ENCODE data around the gene RBKS.
A peak's percentile ranks its signal among the peaks of the same experiment; 100 is the strongest.
"Not testable (repeated sequence)": the region's sequence is repeated elsewhere in the genome, so short reads cannot be mapped to it uniquely, and the experiment has no call there.

Gene RBKS

DNA sequence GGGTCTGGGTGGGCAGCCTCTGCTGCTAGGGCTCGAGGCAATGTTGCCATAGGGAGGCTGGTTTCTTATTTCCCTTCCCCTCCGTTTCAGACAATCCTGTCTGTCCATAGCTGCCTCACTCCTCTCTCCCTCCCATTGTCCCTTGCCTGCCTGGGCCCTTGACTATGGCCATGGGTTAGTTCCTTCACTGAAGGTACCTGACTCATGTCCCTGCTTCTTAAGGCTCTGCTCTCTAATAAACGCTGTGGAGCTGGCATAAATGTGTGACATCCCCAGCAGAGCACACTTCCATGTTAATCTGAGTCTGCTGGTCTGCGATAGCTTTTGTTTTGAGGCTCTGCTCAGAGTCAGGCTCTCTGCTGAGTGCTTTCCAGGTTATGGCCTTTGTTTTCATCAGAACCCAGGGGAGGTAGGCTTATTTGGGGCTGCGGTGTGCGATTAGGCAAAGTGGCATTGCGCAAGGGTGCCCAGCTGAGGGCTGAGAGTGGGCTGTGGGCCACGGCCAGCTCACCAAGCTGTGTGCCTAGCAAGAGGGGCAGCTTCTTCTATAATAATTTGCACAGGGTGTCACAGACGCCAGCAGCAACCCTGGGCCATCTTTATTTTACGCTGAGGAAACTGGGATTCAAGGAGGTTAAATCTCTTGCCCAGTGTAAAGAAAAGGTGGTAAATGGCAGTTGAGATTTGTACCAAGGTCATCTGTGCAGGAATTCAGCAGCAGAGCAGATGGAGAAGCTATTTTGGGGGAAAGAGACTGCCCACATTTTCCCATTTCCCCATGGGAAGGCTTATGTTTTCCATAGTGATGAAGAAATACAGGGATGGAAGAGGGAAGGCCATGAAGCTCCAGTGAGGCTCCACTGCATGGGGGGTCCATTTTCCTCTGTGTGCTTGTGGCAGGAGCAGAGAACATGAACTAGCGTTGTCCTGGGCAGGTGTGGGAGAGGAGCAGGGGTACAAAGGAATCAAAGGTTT lies 93.1 kb downstream of the RBKS start:
- DNase-seq: no peak

DNA sequence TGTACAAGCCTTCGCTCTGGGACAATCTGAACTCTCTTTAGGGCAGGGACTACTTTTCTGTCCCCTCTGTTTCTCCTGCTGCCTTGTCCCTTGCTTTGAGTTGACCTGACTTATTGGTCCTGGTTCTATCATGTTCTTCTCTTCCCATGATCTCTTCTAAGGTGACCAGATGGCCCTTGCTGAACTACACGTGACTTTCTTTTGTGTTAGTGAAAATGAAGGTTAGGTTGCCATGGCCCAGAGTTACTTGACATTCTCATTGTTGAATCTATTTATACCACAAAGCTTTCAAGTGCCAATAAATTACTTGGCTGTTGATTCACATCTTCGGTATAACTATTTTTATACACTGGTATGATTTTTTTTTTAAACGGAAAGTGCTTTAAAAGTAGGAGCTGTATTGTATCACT lies 94.3 kb downstream of the RBKS start:
- DNase-seq: no peak

DNA sequence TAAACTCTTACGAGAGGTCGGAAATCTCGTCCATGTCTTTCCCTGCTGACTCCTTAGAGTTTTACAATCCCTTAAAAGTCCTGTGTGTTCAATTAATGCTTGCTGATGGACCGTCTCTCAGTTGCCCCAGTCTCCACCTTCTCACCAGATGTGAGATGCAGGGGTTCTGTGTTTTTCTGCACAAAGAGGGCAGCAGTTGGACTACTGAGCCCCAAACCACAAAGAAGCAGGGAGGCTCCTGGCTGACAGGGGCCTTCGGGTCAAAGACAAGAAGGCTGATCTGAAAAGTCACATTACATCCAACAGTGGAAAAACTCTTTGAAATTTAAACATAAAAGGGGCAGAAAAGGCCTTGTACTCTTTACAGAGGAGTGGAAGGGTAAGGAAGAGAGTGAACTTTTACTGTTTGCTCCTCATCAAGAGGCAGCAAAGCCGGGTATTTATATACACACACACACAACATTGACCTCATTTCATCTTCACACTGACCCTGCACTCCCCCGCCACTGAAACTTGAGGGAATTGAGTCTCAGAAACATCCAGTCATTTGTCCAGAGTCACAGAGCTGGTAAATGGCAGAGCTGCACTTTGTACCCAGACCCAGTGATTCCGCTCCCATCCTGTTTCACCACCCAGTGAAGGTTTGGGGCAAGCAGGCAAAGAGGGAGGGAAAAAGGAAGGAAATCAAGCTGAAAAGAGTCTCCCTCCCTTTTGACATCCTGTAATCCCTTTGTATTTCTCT lies 94.9 kb downstream of the RBKS start:
- no peak for DNase-seq

DNA sequence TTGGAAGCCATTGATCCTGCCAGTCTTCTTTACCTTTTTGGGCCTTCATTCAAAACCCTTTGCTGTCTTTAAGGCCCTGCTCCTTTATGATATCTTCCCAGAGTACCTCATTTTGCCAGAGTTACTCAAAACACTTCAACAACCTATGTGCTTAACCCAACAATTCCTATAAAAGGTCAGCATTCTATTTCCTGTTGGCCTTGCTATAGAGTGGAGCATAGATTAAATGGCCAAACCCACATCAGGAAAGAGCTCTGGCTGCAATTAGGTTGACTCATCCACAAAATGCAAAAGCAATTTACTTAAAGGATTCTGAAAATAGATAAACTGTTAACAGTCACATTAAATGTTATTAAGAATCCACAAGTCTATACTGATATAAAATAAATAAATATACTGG lies 97.4 kb downstream of the RBKS start:
- DNase-seq: no peak

DNA sequence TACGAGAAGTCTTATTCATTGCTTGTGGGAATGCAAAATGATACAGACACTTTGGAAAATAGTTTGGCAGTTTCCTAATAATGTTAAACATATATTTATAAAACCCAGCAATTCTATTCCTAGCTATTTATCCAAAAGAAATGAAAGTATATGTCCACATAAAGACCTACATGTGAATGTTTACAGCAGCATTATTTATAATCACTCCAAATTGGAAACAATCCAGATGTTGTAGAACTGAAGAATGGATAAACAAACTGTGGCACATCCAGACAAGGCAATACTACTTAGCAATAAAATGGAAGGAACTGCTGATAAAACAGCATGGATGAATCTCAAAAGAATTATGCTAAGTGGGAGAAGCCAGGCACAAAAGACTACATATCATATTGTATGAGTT lies 99.4 kb downstream of the RBKS start:
- no peak for DNase-seq

DNA sequence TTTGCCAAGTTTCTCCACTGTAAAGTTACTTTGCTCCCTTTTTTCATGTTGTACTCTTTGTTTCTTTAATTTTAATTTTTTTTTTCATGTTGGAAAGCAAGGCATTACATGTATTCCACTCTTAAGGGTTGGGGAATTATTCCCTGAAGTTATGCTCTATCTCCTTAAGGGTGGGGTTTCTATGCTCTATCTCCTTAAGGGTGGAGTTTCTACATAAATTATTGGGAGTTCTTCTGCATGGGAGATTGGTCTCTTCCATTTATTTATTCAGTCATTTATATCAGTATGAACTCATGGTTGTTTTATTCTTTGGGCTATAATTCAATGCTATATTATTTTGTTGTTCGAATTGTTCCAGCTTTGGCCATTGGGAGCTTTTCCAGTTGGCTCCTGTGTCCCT lies 107.5 kb downstream of the RBKS start:
- no peak for DNase-seq

DNA sequence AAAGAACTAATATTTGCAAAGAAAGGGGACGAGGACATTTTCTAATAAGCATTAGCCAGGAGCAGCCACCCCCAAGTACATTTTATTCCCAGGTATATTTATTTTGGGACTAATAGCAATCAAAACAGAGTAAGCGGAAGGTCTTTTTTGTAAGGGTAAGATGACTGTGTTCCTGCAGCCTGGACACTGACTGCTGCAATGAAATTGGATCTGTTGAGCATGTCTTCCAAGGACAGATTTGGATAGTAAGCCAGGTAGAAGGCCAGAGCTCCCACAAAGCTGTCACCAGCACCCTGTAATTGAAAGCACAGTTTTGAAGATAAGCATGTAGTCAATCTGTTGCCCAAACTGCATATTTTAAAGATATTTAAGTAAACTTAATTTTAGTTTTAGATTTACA lies 108.7 kb downstream of the RBKS start:
- DNase-seq: no peak

DNA sequence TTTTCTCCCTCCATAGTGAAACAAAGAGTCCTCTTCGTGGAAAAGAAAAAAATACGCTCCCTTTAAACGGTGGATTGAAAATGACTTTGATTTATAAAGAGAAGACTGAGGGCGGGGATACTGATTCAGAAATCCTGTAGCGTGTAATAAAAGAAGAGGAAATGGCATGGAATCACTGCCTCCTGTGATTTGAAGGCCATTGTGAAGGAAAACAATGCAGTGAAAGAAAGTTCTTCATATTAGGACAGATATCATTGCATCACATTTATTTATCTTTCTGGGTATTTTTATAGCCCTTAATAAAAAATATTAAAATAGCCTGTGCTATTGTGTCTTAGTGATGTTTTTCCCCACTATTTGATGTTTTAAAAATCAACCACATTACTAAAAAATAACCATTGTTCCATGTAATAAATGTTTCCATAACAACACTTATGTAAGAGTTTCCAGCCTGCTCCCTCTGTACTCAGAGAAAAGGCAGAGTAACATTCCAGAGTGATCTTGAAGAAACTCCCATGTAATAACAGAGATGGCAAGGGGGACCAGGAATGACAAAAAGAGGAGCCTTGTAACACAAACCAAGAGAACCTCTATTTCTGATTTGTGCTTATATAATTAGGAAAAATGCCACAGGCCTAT lies 110.7 kb downstream of the RBKS start:
- DNase-seq: no peak

DNA sequence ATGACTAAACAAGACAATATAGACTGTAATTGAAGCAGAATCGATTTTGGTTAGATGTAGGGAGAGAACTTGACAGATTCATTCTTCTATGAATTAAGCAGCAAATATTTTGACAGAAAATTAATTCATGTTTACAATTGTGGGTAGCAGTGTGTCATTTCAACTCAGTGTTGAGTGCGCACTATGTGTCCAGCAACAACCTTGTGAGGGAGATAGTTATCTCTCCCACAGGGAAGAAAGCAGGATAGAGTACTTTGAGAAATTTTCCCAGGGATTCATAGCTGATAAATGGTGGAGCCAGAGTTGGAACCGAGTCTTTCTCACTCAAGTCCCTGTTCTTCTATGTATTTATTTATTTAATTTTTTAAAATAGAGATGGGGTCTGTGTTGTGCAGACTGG lies 113.5 kb downstream of the RBKS start:
- no peak for DNase-seq

DNA sequence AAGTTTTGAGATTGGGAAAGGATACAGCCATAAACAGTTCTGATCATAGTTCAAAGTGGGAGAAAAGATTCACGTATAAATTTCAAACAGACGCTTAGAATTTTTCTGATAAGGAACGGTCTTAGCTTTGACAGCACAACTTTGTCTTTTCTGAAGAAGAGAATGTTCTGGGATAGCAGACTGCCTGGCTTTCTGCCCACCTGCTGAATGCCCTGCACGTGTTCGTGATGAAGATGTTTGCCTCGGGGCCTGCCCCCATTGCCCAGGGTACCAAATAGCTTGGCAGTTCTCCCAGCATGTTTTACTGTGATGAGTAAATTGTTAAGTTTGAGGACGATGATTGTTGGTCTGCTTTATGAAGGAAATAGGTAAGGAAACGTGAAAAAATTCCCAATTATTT lies 114.1 kb downstream of the RBKS start:
- no peak for DNase-seq

DNA sequence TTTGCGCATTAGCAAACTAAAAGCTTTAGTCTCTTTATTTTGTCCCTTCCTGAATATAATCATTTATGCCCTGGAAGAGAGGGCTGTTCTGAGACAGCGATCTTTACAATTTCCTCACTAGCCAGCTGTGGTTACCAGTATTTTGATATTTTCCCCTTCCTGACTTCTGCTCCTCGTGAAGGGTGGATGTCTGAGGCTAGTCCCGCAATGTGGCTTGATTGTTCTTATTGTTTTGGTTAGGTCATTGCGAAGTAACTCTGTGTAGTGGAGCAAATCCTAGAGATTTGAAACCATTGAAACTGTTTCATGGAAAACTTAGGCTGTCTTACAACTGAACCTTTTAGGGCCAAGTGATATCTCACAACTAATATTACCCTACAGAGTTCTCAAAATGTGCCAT lies 116.2 kb downstream of the RBKS start:
- DNase-seq: no peak

DNA sequence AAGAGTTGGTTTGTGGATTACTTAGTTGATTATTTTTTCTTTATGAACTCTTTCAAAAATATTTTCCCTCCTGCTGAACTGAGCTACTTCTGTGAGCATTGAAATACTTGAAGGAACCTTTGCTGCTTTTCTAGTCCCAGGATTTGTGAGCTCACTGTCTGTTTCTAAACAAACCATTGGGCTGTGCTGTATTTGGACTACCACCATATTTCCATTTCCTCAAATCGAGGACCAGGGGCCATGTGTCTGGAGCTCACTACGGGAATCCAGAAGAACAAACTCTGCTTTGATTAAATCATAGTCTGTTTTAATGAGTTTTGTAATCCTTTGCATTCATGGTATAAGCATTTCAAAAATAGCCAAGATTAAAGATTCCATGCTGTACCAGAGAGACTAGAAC lies 117.4 kb downstream of the RBKS start:
- no peak for DNase-seq

DNA sequence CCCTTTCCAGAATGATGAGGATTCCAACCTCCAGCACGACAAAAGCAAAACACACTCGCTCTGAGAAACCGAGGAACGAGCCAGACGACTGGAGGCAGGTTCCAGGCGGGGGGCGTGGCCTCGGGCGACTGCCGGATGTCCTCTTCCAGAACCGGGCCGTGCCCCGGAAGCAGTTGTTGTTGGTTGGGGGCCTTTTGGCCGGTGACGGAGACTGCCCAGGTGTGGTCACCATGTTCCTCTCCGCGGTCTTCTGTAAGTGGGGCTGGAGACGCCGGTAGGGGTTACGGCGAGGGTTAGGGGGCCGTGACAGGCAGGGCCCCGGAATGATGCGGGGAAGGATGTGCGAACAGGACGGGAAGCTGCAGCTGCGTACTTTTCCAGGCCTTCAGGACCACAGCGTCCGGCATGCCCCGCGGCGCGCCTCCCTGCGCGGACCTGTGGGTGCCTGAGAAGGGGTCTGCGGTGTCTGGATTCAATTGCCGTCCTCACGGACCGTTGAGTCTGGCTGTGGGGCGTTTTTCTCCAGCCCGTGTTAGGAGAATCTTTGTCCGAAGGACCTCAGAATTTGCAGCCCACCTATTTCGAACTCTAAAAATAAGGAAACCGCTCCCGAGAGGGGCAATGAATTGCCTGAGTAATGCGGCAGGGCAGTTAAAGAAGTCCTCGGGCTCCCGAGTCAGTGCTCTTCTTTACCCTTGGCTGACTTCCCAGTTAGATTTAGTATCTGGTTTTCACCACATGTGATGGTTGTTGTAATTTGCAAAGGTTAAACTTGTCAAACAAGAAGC lies 118.4 kb downstream of the RBKS start, which contains the start of gene MRPL33:
Gene MRPL33, plus strand, starts transcription at position 172 of the 788 bp plus-strand sequence. Its CDS starts 59 bp downstream, at position 231.
- DNase-seq: peak; percentile 89

DNA sequence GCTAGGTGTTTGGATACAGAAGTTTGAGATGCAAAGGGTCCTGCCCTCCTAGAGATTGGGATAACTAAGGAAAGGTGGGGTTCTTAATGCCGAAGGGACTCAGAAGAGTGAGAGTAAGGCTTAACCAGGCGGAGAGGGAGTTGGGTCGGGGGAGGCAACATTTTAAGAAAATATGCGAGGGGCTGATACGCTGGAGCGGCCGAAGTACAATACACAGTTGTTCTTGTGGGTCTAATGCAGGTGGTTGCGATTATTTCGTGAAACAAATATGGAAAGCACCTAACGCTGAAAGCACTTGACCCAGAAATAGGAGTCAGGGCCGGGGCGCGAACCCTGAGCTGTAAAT lies 119.0 kb downstream of the RBKS start:
- no peak for DNase-seq

DNA sequence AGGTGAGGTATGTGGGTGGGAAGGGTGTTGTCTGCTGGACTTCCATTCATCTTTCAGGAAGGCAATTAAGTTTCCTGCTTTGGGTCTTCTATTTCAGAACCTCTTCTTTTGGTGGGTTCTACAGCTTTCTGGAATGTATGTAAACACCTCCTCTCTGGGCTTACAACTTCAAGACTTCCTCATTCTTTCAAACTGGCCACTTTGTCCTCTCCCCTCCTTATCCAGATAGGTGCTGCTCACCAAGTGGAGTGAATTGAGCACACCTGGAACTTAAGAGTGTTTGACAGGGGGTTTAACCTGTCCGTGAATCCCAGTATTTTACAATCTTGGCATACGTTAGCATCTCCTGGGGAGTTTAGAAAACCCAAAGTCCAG lies 123.9 kb downstream of the RBKS start:
- no peak for DNase-seq

DNA sequence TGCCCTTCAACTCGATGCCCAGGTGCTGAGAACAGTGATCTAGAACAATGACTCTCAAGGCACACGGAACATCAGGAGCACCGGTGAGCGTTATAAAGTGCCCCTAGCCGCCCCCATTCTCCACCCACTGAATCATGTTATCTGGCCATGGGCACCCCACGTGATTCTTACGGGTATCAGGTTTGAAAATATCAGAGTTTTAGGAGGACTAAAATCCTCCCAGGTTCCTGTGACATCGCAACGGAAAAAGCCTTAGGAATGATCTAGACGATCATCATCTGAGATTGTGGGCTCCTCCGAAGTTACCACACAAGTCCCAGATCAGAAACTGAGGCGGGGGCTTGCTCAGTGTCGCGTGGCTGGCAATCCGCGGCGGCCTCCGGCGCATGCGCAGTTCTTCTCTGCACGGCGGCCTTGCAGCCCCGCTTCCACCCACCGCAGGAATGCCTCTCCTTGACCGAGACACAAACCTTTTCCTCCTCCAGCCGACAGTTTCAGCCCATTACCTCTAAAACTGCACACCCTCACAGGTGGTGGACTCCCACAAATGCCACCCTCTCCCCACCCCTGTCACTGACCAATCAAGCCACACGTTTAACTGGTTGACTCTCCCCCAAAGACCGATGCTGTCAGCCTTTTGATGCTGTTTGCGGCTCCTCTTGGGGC lies 124.4 kb downstream of the RBKS start:
- no peak for DNase-seq

DNA sequence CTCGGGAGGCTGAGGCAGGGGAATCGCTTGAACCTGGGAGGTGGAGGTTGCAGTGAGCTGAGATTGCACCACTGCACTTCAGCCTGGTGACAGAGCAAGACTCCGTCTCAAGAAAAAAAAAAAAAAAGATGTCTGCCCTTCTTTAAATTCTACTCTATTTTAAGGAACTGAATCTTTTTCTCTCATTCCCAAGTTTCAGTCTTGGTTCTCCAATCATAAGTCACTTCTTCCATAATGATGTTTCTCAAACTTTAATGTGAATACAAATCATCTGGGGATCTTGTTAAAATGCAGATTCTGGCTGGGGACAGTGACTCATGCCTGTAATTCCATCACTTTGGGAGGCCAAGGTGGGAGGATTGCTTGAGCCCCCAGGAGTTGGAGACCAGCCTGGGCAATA lies 125.7 kb downstream of the RBKS start:
- not testable (repeated sequence) for DNase-seq

DNA sequence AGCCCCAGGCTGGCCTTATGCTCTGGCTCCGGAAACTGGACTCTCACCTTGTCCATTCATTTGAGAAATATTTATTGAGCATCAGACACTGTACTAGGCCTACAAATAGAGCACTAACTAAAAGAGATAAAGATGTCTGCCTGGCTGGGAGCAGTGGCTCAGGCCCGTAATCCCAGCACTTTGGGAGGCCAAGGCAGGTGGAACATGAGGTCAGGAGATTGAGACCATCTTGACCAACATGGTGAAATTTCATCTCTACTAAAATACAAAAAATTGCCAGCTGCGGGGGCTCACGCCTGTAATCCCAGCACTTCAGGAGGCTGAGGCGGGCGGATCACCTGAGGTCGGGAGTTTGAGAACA lies 126.3 kb downstream of the RBKS start:
- DNase-seq: no peak

DNA sequence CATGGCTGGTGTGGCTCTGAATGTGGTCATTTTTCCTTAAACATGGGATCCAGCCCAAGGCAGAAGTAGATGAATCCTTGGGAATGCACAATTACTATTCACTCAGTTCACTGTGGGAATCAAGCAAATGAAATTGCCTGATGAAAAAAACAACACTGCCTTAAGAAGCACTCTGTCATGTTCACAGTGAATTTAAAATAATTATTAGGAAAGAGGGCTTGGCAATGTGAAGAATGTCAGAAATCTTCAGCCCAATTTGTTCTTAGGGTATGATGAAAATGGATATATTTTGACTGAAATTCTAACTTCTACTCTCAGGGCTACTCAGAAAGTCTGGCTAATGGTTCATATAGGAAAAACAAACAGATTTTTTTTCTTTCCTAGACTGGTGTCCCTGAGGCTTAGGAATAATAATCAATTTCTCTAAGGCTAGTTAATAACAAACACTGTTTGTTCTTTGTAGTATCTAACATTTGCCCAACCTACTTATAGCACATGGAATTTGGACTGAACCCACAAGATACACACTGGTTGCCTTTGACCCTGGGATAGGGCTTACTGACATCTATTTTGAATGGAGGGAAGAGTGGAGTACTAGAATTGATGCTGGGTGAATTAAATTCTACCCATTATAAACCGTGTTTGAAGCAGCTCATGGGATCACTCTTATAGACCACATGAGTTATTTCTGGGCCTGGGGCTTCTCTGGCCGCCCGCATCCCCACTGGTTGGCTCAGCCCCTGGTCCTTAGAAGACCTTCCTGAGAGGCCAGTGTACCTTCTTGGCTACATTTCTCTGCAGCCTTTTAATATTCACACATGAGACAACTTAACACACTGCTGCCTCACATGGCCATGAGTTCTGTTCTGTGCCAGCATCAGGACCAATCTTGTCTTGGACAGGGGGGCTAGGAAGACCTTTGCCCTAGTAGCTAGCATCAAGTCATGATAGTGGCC lies 127.0 kb downstream of the RBKS start:
- no peak for DNase-seq

DNA sequence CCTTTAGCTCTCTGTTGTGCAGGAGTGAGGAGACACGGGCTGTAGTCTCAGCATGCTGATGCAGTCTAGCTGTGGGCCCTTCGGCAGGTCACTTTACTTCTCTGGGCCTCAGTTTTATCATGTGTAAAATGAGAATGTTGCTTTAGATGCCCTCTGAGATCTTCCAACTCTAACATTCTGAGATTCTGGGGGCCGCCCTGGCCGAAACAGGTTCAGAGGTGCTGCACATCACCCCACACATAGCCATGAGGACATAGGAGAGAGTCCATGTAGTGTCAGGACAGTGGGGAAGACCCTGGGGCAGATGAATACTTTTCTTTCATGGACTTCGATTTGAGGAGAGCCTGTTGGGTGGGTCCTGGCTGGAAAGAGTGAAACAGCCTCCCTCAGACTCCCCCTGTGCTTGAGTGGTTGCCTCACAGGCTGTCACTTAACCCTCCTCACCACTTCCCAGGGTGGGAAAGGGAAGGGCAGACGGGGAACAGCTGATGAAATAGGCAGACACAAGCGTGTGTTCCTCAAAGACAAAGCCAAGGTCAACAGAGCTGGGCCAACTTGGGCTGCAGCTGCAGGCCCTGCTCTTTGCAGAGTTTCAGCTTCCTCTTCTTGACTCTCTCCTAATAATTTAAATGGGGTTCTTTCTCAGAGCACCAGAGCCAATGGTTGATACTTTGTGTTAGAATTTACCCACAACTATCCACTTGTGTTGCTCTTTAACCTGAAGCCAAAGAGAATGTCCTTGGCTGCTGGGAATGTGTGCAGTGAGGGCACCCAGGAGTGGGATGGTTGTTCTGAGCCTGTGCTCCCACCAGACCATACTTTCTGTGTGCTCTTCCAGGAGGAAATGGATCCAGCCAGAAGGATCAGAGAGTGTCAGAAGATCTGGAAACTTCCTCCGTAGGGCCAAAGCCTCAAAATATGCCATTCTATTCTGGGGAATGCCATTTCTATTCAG lies 133.4 kb downstream of the RBKS start:
- DNase-seq: no peak
